IMR-90 (cell line): ENCODE results near the gene CLN3. TPM values are rescaled to one million over a fixed set of nuclear protein-coding genes. Genes with fewer than 3 reads are reported as not detected.

Experiments used
- ATAC-seq: fragments of 200-7000 bp; cut with Tn5 transposase; 2 replicates; pipeline ENCODE4 v1.9.1; 2020; ENCODE audit warnings: low read depth, mild to moderate bottlenecking, moderate library complexity
- BruUV-seq: library from RNA; stranded (reverse); fragments of 400-500 nt; replicated peaks from 2 replicates; lab custom pipeline; 2021; lab: Mats Ljungman, UMichigan
- CTCF ChIA-PET: fragments of 300-600 bp; formaldehyde crosslinking; extraction: SDS; loops from one replicate; lab custom pipeline; 2021; ENCODE audit warnings: antibody characterized with exemption; lab: Yijun Ruan, JAX
- POLR2A ChIA-PET: fragments of 300-600 bp; sonication (Branson Sonifier 250); formaldehyde crosslinking; loops from one replicate; lab custom pipeline; 2022; ENCODE audit warnings: antibody characterized with exemption; ENCODE audit not compliant: unreplicated experiment; lab: Charles Lee
- DNase-seq: peaks from one replicate; pipeline ENCODE4 v3.0.0; 2013
- H2AFZ ChIP-seq: replicated peaks from 2 replicates; pipeline ENCODE3; 2013; ENCODE audit warnings: low read length, mild to moderate bottlenecking; ENCODE audit not compliant: poor library complexity
- H2AK5ac ChIP-seq: 2 replicates; pipeline ENCODE4 v1.6.1; 2013; ENCODE audit warnings: low read depth, low read length, inconsistent platforms
- H2AK9ac ChIP-seq: replicated peaks from 2 replicates; pipeline ENCODE3; 2013; ENCODE audit warnings: mild to moderate bottlenecking, low read depth, low read length, moderate library complexity; ENCODE audit not compliant: poor library complexity
- H2BK120ac ChIP-seq: 2 replicates; pipeline ENCODE4 v1.6.1; 2013; ENCODE audit warnings: low read depth, low read length, inconsistent platforms
- H2BK15ac ChIP-seq: 3 replicates; pipeline ENCODE4 v1.6.1; 2013; ENCODE audit warnings: low read depth, low read length, inconsistent platforms
- H2BK20ac ChIP-seq: 2 replicates; pipeline ENCODE4 v1.6.1; 2013; ENCODE audit warnings: low read depth, mild to moderate bottlenecking, inconsistent platforms, low read length, moderate library complexity
- H2BK5ac ChIP-seq: 2 replicates; pipeline ENCODE4 v1.6.1; 2013; ENCODE audit warnings: mild to moderate bottlenecking, low read depth, low read length, inconsistent platforms; ENCODE audit not compliant: poor library complexity, severe bottlenecking
- H3K14ac ChIP-seq: replicated peaks from 2 replicates; pipeline ENCODE4 v1.6.1; 2013; ENCODE audit warnings: low read depth, low read length, inconsistent platforms
- H3K18ac ChIP-seq: 2 replicates; pipeline ENCODE4 v1.6.1; 2013; ENCODE audit warnings: low read depth, low read length, control low read depth
- H3K23ac ChIP-seq: 2 replicates; pipeline ENCODE4 v1.6.1; 2013; ENCODE audit warnings: low read depth, low read length, inconsistent platforms
- H3K27ac ChIP-seq: 2 replicates; pipeline ENCODE4 v1.5.1; 2013; ENCODE audit warnings: mild to moderate bottlenecking, control low read depth, low read length; ENCODE audit not compliant: insufficient read depth
- H3K27me3 ChIP-seq: 2 replicates; pipeline ENCODE4 v1.6.1; 2013; ENCODE audit warnings: low read length; ENCODE audit not compliant: control insufficient read depth, insufficient read depth
- H3K36me3 ChIP-seq: 2 replicates; pipeline ENCODE4 v1.6.1; 2013; ENCODE audit warnings: low read length, mixed read lengths; ENCODE audit not compliant: control insufficient read depth, insufficient read depth
- H3K4ac ChIP-seq: 2 replicates; pipeline ENCODE4 v1.6.1; 2013; ENCODE audit warnings: low read depth, low read length, inconsistent platforms
- H3K4me1 ChIP-seq: 2 replicates; pipeline ENCODE4 v1.6.1; 2013; ENCODE audit warnings: low read length, mixed read lengths; ENCODE audit not compliant: control insufficient read depth, insufficient read depth
- H3K4me2 ChIP-seq: 2 replicates; pipeline ENCODE4 v1.6.1; 2013; ENCODE audit warnings: low read depth, mild to moderate bottlenecking, control low read depth, low read length, moderate library complexity
- H3K4me3 ChIP-seq: 2 replicates; pipeline ENCODE4 v1.5.1; 2013; ENCODE audit warnings: low read depth, mild to moderate bottlenecking, control low read depth, low read length, moderate library complexity; ENCODE audit not compliant: insufficient read depth
- H3K56ac ChIP-seq: 2 replicates; pipeline ENCODE4 v1.6.1; 2013; ENCODE audit warnings: low read length, inconsistent platforms; ENCODE audit not compliant: insufficient read depth; ENCODE audit errors: extremely low read depth
- H3K79me1 ChIP-seq, 2 experiments: 2 replicates each; pipeline ENCODE4 v1.6.1; 2013; ENCODE audit warnings: low read length in 2 of 2, inconsistent platforms in 1 of 2, low read depth in 1 of 2
- H3K9ac ChIP-seq: 2 replicates; pipeline ENCODE4 v1.6.1; 2013; ENCODE audit warnings: low read depth, low read length, control low read depth
- H3K9me1 ChIP-seq: 2 replicates; pipeline ENCODE4 v1.6.1; 2013; ENCODE audit warnings: low read length, inconsistent platforms; ENCODE audit not compliant: insufficient read depth
- H3K9me3 ChIP-seq: 2 replicates; pipeline ENCODE4 v1.6.1; 2013; ENCODE audit warnings: low read length; ENCODE audit not compliant: control insufficient read depth, insufficient read depth
- H4K20me1 ChIP-seq: 2 replicates; pipeline ENCODE4 v1.6.1; 2013; ENCODE audit warnings: low read length, inconsistent platforms; ENCODE audit not compliant: insufficient read depth
- H4K5ac ChIP-seq: 2 replicates; pipeline ENCODE4 v1.6.1; 2013; ENCODE audit warnings: mild to moderate bottlenecking, low read depth, low read length, control low read depth
- H4K8ac ChIP-seq, 2 experiments: 2 replicates each; pipeline ENCODE4 v1.6.1; 2013; ENCODE audit warnings: low read depth in 2 of 2, low read length in 2 of 2, control low read depth in 1 of 2, inconsistent platforms in 1 of 2
- H4K91ac ChIP-seq: 2 replicates; pipeline ENCODE4 v1.6.1; 2013; ENCODE audit warnings: low read depth, low read length, inconsistent platforms; ENCODE audit not compliant: insufficient read depth
- CHD1 ChIP-seq: IDR thresholded peaks from 2 replicates; pipeline ENCODE4 v1.6.1; 2012; ENCODE audit warnings: low read depth, low read length, improper control_type of control experiment
- FOS ChIP-seq: fragments of 150-350 bp; IDR thresholded peaks from 2 replicates; pipeline ENCODE4 v1.6.1; 2016; ENCODE audit warnings: low read depth, low read length
- WGBS, 2 experiments: methylation state at CpG; one replicate each; pipeline versions ENCODE4 v1.1.5 to v1.1.7; 2013; ENCODE audit warnings: missing lambda C conversion rate in 2 of 2; ENCODE audit not compliant: insufficient read length in 1 of 2; ENCODE audit errors: extremely low coverage in 2 of 2; 5-methylcytosine and 5-hydroxymethylcytosine counted together
- dilution Hi-C: fragments of 300-500 bp; cut with HindIII; formaldehyde crosslinking; loops from one replicate; pipeline ENCODE4 v1.14.3; 2018; ENCODE audit warnings: low sequenced_read_pairs; ENCODE audit not compliant: unreplicated experiment
- in situ Hi-C: fragments of 300-500 bp; cut with MboI; formaldehyde crosslinking; loops from 3 replicates; pipeline ENCODE4 v1.14.3; 2019; ENCODE audit warnings: low sequenced_read_pairs, inconsistent platforms, mixed read lengths
- intact Hi-C: fragments of 100-400 bp; cut with micrococcal nuclease; formaldehyde crosslinking; loops from 2 replicates; pipeline ENCODE4 v1.10.0; 2022
- polyA plus RNA-seq, 3 experiments: library from polyadenylated mRNA; depleted of rRNA; stranded (reverse); fragments of >200 nt; gene quantifications; 2 replicates each; pipeline ENCODE4 v1.2.3, GENCODE V29; 2012; ENCODE audit warnings: low replicate concordance in 1 of 3
- total RNA-seq: library from RNA; depleted of rRNA; stranded (reverse); fragments of >200 nt; gene quantifications from 2 replicates; pipeline ENCODE4 v1.2.3, GENCODE V29; 2012

The CLN3 gene
- total and polyA plus RNA-seq, 2 of the 4 experiments (the other 2 are of a cell fraction) = 3.9 to 15.9 TPM

GRCh38 chr16:28482026-28482425 lies 9.8 kb downstream of the CLN3 start:
- intact Hi-C loops = no loop called here
- Histone ChIP-seq H3K9ac (no peak overlapping the region), H3K56ac (no peak overlapping the region), H3K79me1 (no peaks in the 10 kb centered on the region), H3K23ac (no peak overlapping the region), H4K8ac (no peak overlapping the region), H3K4ac (no peak overlapping the region), H3K4me1 (no peaks in the 10 kb centered on the region), H3K4me3 (no peak overlapping the region), H2AK9ac (no peak overlapping the region), H2BK20ac (no peak overlapping the region), H3K9me1 (0 out of 2 replicates have a peak, but pooled peaks cover 3% of the 10 kb centered on the region), H4K20me1 (no peaks in the 10 kb centered on the region), H3K18ac (no peak overlapping the region), H4K91ac (no peak overlapping the region), H2BK15ac (no peak overlapping the region), H3K36me3 (peaks cover 32% of the 10 kb centered on the region), H2BK120ac (no peak overlapping the region), H3K9me3 (no peaks in the 10 kb centered on the region), H2AK5ac (no peak overlapping the region), H3K27ac (no peak overlapping the region), H4K5ac (no peak overlapping the region), H3K4me2 (no peak overlapping the region), H3K14ac (no peak overlapping the region), H2BK5ac (no peak overlapping the region), H2AFZ (no peak overlapping the region), H3K27me3 (no peaks in the 10 kb centered on the region)
- WGBS, 2 experiments = no CpG with 5 or more reads among the region's 13 CpGs
- DNase-seq (no peak), ATAC-seq (no peak)
- CTCF ChIA-PET = no interaction called here
- dilution Hi-C loops = no loop called here
- in situ Hi-C loops = no loop called here
- TF ChIP-seq FOS (no peak), CHD1 (no peak)
- no TSS peak for BruUV-seq
- POLR2A ChIA-PET = no interaction called here
